Measurements from ENCODE around the gene CDCP1.

- TF ChIP-seq POLR2A (IDR thresholded peaks at IDR 0.05) = no peak
- TF ChIP-seq CTCF (IDR thresholded peaks at IDR 0.05 in 8 of 11, conservative IDR thresholded peaks at IDR 0.05 in 3 of 11) = no peak
These were observed 78.2 kb downstream of the CDCP1 start for GRCh38 chr3:45067941-45068340.

All from spleen (tissue), 7 donors.